Lung (tissue), 12 donors: ENCODE data around the gene NOC2L. TPM values are rescaled to one million over a fixed set of nuclear protein-coding genes. Genes with fewer than 3 reads are reported as not detected.

Experiments used
- ATAC-seq: fragments of 200-7000 bp; cut with Tn5 transposase; one replicate; pipeline ENCODE4 v1.9.1; 2020; ENCODE audit warnings: moderate number of reproducible peaks; ENCODE audit not compliant: insufficient read depth, low FRiP score
- DNase-seq, 3 donors: peaks; one replicate each; pipeline ENCODE4 v3.0.0-alpha.2; 2013 to 2017
- H3K27ac ChIP-seq, 2 donors: one replicate each; pipeline ENCODE4 v1.5.1; 2013; ENCODE audit warnings: mild to moderate bottlenecking in 2 of 2, moderate library complexity in 2 of 2, control low read depth in 1 of 2, inconsistent platforms in 1 of 2, low read depth in 1 of 2, low read length in 1 of 2
- H3K27me3 ChIP-seq, 3 donors: one replicate each; pipeline ENCODE4 v1.5.1; 2013; ENCODE audit warnings: low read length in 2 of 3; ENCODE audit not compliant: control insufficient read depth in 3 of 3, insufficient read depth in 3 of 3
- H3K36me3 ChIP-seq, 4 donors: one replicate each; pipeline ENCODE4 v1.5.1; 2013; ENCODE audit warnings: low read length in 4 of 4, mild to moderate bottlenecking in 1 of 4, moderate library complexity in 1 of 4; ENCODE audit not compliant: control insufficient read depth in 4 of 4, insufficient read depth in 4 of 4
- H3K4me1 ChIP-seq, 5 donors: one replicate each; pipeline ENCODE4 v1.5.1; 2013; ENCODE audit warnings: low read length in 5 of 5, mild to moderate bottlenecking in 2 of 5, moderate library complexity in 1 of 5; ENCODE audit not compliant: control insufficient read depth in 5 of 5, insufficient read depth in 5 of 5
- H3K4me3 ChIP-seq: one replicate; pipeline ENCODE4 v1.5.1; 2013; ENCODE audit warnings: mild to moderate bottlenecking, control low read depth, moderate library complexity
- H3K9ac ChIP-seq, 2 donors: one replicate each; pipeline ENCODE4 v1.5.1; 2013; ENCODE audit warnings: low read length in 2 of 2, control low read depth in 1 of 2; ENCODE audit not compliant: insufficient read depth in 1 of 2
- H3K9me3 ChIP-seq, 4 donors: one replicate each; pipeline ENCODE4 v1.5.1; 2013; ENCODE audit warnings: low read length in 3 of 4, mild to moderate bottlenecking in 1 of 4, moderate library complexity in 1 of 4; ENCODE audit not compliant: control insufficient read depth in 4 of 4, insufficient read depth in 3 of 4
- WGBS, 2 donors: extraction: QIAGEN DNeasy Blood & Tissue Kit; methylation state at CpG; one replicate each; pipeline ENCODE4 v1.1.7; 2013; 5-methylcytosine and 5-hydroxymethylcytosine counted together
- polyA plus RNA-seq, 2 donors: library from polyadenylated mRNA; stranded (reverse); fragments of 200-250 nt; gene quantifications; one replicate each; pipeline ENCODE4 v1.2.1, GENCODE V29; 2013
- total RNA-seq, 2 donors: library from RNA; depleted of rRNA in 1 of 2; stranded (reverse); fragments of >200 nt in 1 of 2; gene quantifications; one replicate each; pipeline ENCODE4 v1.2.1, GENCODE V29; 2014 to 2021
- TF ChIP-seq, protein P1 (sequence below): IDR thresholded peaks from 2 replicates; pipeline ENCODE4 v1.5.1; 2012; ENCODE audit warnings: mild to moderate bottlenecking; ENCODE audit errors: control extremely low read depth, extremely low read depth
- donor health status: control.
- donor health status: control.
- donor health status: Bipolar disorder and iron deficiency.
- donor health status: healthy.
- donor health status: DM: yes; HTN: yes; CAD: no.

Gene NOC2L
- total and polyA plus RNA-seq, 4 donors, result 39.0 to 86.6 (median 67.7) TPM

- 3 to 5% methylated on average over 29 to 31 of the region's 31 CpGs for WGBS, 2 donors
- Histone ChIP-seq H3K27me3 (peaks cover 0 to 35% (median 16%) of the 10 kb centered on the region in 3 donors), H3K4me3 (peak within 1 kb of the TSS; percentile 59), H3K36me3 (peaks cover 0 to 9% (median 0%) of the 10 kb centered on the region in 4 donors), H3K4me1 (peaks cover 0 to 16% (median 0%) of the 10 kb centered on the region in 5 donors), H3K27ac (peak within 1 kb of the TSS in 1 of 2 donors; percentile 49), H3K9me3 (no peaks in the 10 kb centered on the region), H3K9ac (no peak within 1 kb of the TSS)
- DNase-seq (no peak), ATAC-seq (peak; percentile 63)
- TF ChIP-seq, protein P1, sequence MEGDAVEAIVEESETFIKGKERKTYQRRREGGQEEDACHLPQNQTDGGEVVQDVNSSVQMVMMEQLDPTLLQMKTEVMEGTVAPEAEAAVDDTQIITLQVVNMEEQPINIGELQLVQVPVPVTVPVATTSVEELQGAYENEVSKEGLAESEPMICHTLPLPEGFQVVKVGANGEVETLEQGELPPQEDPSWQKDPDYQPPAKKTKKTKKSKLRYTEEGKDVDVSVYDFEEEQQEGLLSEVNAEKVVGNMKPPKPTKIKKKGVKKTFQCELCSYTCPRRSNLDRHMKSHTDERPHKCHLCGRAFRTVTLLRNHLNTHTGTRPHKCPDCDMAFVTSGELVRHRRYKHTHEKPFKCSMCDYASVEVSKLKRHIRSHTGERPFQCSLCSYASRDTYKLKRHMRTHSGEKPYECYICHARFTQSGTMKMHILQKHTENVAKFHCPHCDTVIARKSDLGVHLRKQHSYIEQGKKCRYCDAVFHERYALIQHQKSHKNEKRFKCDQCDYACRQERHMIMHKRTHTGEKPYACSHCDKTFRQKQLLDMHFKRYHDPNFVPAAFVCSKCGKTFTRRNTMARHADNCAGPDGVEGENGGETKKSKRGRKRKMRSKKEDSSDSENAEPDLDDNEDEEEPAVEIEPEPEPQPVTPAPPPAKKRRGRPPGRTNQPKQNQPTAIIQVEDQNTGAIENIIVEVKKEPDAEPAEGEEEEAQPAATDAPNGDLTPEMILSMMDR, result no peak
These were observed 7.2 kb upstream of the NOC2L start, which contains the start of gene PLEKHN1 for GRCh38 chr1:966135-966703. Gene PLEKHN1, plus strand, starts transcription at chr1:966482. Its CDS starts 50 bp downstream, at chr1:966532.

DNA sequence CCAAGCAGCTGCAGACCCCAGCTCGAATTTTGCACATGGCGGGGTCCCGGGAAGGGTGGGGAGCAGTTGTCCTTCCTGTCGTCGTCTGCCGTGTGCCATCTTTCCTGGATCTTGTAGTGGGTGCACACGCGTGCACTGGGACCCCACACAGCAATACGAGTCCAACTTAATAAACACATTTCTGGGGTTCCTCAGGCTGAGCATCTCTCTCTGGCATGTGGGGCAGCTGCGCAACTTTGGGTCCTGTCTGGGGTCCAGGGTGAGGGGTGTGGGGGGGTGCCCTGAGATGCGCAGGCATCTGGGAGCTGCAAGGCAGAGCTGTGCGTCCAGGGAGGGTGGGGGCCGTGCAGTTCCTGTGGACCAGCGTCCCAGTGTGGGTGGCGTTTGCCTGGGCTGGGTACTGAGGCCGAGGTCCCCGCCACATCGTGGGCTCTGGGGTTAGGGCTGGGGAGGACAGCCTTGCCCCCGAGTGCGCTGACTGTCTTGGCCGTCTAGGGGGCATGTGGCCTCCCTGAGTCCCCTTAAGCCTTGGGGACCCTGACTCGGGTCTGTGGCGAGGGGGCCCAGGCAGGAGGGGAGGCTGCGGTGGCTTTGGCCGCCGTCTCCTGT, 6.6 kb upstream of the NOC2L start:
- Histone ChIP-seq H3K27me3 (peaks cover 0 to 30% (median 16%) of the 10 kb centered on the region in 3 donors), H3K9me3 (no peaks in the 10 kb centered on the region), H3K4me3 (no peak overlapping the region), H3K27ac (no peak overlapping the region), H3K9ac (no peak overlapping the region), H3K4me1 (peaks cover 0 to 18% (median 0%) of the 10 kb centered on the region in 5 donors), H3K36me3 (peaks cover 0 to 9% (median 0%) of the 10 kb centered on the region in 4 donors)
- TF ChIP-seq, protein P1, result no peak
- DNase-seq, result no peak
- no peak for ATAC-seq
- WGBS, 2 donors, result 75 to 78% methylated on average over 26 of the region's 26 CpGs

GRCh38 chr1:964691-965525, 5.9 kb upstream of the NOC2L start:
- peaks cover 0 to 18% (median 0%) of the 10 kb centered on the region in 5 donors for H3K4me1 ChIP-seq
- H3K9ac ChIP-seq, result no peak overlapping the region
- peaks cover 0 to 22% (median 11%) of the 10 kb centered on the region in 3 donors for H3K27me3 ChIP-seq
- H3K27ac ChIP-seq, result no peak overlapping the region
- H3K36me3 ChIP-seq, result peaks cover 0 to 9% (median 0%) of the 10 kb centered on the region in 4 donors
- no peaks in the 10 kb centered on the region for H3K9me3 ChIP-seq
- DNase-seq (no peak), ATAC-seq (no peak)
- H3K4me3 ChIP-seq, result no peak overlapping the region
- TF ChIP-seq, protein P1, result no peak
- 93 to 95% methylated on average over 36 to 41 of the region's 51 CpGs for WGBS, 2 donors
